Neural cell (in vitro differentiated cells): Measurements from ENCODE around the gene DCBLD1.

Source experiments
- CTCF ChIP-seq: fragments of 450-650 bp; IDR thresholded peaks from 2 replicates; pipeline ENCODE4 v1.5.1; 2014; ENCODE audit warnings: antibody characterized with exemption, mild to moderate bottlenecking, moderate library complexity; ENCODE audit not compliant: poor library complexity, severe bottlenecking
- POLR2AphosphoS5 ChIP-seq: IDR thresholded peaks from 2 replicates; pipeline ENCODE4 v1.6.1; 2012
- SMC3 ChIP-seq: fragments of 450-650 bp; conservative IDR thresholded peaks from 2 replicates; pipeline ENCODE4 v1.6.1; 2014; ENCODE audit warnings: antibody characterized with exemption, mild to moderate bottlenecking, moderate library complexity; ENCODE audit not compliant: poor library complexity

- TF ChIP-seq CTCF (no peak), SMC3 (no peak), POLR2AphosphoS5 (no peak)
Observed at GRCh38 chr6:117548797-117549301, 66.4 kb downstream of the DCBLD1 start.
